HEK293 (cell line): ENCODE data around the gene KIRREL3.

ENCODE experiments used
- CTCF ChIA-PET: fragments of 350-600 bp; formaldehyde crosslinking; extraction: SDS; loops from one replicate; lab custom pipeline; 2021; ENCODE audit warnings: antibody characterized with exemption; lab: Yijun Ruan, JAX
- POLR2A ChIA-PET: fragments of 300-600 bp; formaldehyde crosslinking; extraction: SDS; loops from one replicate; lab custom pipeline; 2020; ENCODE audit warnings: antibody characterized with exemption, inconsistent platforms; lab: Yijun Ruan, JAX
- H3K27ac ChIP-seq: fragments of 200-500 bp; sonication (Bioruptor generic); 2 replicates; pipeline ENCODE4 v1.5.1; 2014; ENCODE audit warnings: low read depth, low read length, control low read depth, inconsistent platforms; ENCODE audit errors: extremely low read depth
- H3K36me3 ChIP-seq, 2 experiments: fragments of 200-500 bp in 1 of 2; sonication (Bioruptor generic) in 1 of 2; 1 replicate in 1 of 2; 2 replicates in 1 of 2; pipeline ENCODE4 v1.5.1; 2014 to 2017; ENCODE audit warnings: inconsistent platforms in 2 of 2, low read length in 2 of 2; ENCODE audit not compliant: control insufficient read depth in 2 of 2, insufficient read depth in 1 of 2
- H3K4me1 ChIP-seq: fragments of 200-500 bp; sonication (Bioruptor generic); 2 replicates; pipeline ENCODE4 v1.5.1; 2014; ENCODE audit warnings: mild to moderate bottlenecking, low read length, inconsistent platforms; ENCODE audit not compliant: control insufficient read depth, insufficient read depth
- H3K4me3 ChIP-seq: 2 replicates; pipeline ENCODE4 v1.5.1; 2011; ENCODE audit warnings: low read depth, mild to moderate bottlenecking, control low read depth, low read length, moderate library complexity
- H3K9me3 ChIP-seq: fragments of 200-500 bp; sonication (Bioruptor generic); 2 replicates; pipeline ENCODE4 v1.5.1; 2014; ENCODE audit warnings: low read depth, low read length, inconsistent platforms; ENCODE audit not compliant: control insufficient read depth, insufficient read depth
- EGR2 ChIP-seq: fragments of 450-650 bp; formaldehyde crosslinking; IDR thresholded peaks from 2 replicates; pipeline ENCODE4 v1.5.1; 2016; ENCODE audit warnings: low read depth, missing biosample characterization, missing genetic modification characterization
- KLF1 ChIP-seq: fragments of 450-650 bp; formaldehyde crosslinking; IDR thresholded peaks from 2 replicates; pipeline ENCODE4 v1.5.1; 2016; ENCODE audit warnings: missing biosample characterization, missing genetic modification characterization
- SCRT2 ChIP-seq: fragments of 450-650 bp; formaldehyde crosslinking; IDR thresholded peaks from 2 replicates; pipeline ENCODE4 v1.5.1; 2016; ENCODE audit warnings: missing biosample characterization, missing genetic modification characterization
- WT1 ChIP-seq: fragments of 450-650 bp; formaldehyde crosslinking; IDR thresholded peaks from 2 replicates; pipeline ENCODE4 v1.5.1; 2016; ENCODE audit warnings: missing biosample characterization, missing genetic modification characterization
- ZFP3 ChIP-seq: fragments of 450-650 bp; formaldehyde crosslinking; IDR thresholded peaks from 2 replicates; pipeline ENCODE4 v1.5.1; 2016; ENCODE audit warnings: low read depth, missing biosample characterization, missing genetic modification characterization
- ZNF146 ChIP-seq: fragments of 450-650 bp; formaldehyde crosslinking; IDR thresholded peaks from 2 replicates; pipeline ENCODE4 v1.5.1; 2016; ENCODE audit warnings: missing biosample characterization, missing genetic modification characterization
- ZNF214 ChIP-seq: fragments of 450-650 bp; formaldehyde crosslinking; IDR thresholded peaks from 2 replicates; pipeline ENCODE4 v1.5.1; 2017; ENCODE audit warnings: missing biosample characterization, mild to moderate bottlenecking, missing genetic modification characterization, borderline replicate concordance
- ZNF24 ChIP-seq: fragments of 450-650 bp; formaldehyde crosslinking; IDR thresholded peaks from 2 replicates; pipeline ENCODE4 v1.5.1; 2016; ENCODE audit warnings: missing biosample characterization, missing genetic modification characterization
- ZNF488 ChIP-seq: fragments of 450-650 bp; formaldehyde crosslinking; IDR thresholded peaks from 2 replicates; pipeline ENCODE4 v1.5.1; 2016; ENCODE audit warnings: missing biosample characterization, missing genetic modification characterization
- ZNF561 ChIP-seq: fragments of 450-650 bp; IDR thresholded peaks from 2 replicates; pipeline ENCODE4 v1.5.1; 2018; ENCODE audit warnings: missing biosample characterization, missing genetic modification characterization, borderline replicate concordance
- ZNF624 ChIP-seq: fragments of 450-650 bp; formaldehyde crosslinking; IDR thresholded peaks from 2 replicates; pipeline ENCODE4 v1.5.1; 2017; ENCODE audit warnings: missing biosample characterization, missing genetic modification characterization
- ZNF626 ChIP-seq: fragments of 450-650 bp; sonication (Bioruptor Pico); formaldehyde crosslinking; IDR thresholded peaks from 2 replicates; pipeline ENCODE4 v1.5.1; 2018; ENCODE audit warnings: missing biosample characterization, missing genetic modification characterization, inconsistent platforms
- ZNF629 ChIP-seq: fragments of 450-650 bp; formaldehyde crosslinking; IDR thresholded peaks from 2 replicates; pipeline ENCODE4 v1.5.1; 2017; ENCODE audit warnings: missing biosample characterization, missing genetic modification characterization
- ZSCAN4 ChIP-seq: fragments of 450-650 bp; formaldehyde crosslinking; IDR thresholded peaks from 2 replicates; pipeline ENCODE4 v1.5.1; 2017; ENCODE audit warnings: missing biosample characterization, missing genetic modification characterization
- TF ChIP-seq, protein P1 (sequence below): fragments of 450-650 bp; formaldehyde crosslinking; IDR thresholded peaks from 2 replicates; pipeline ENCODE4 v1.5.1; 2016; ENCODE audit warnings: missing biosample characterization, missing genetic modification characterization
- TF ChIP-seq, protein P2 (sequence below): fragments of 450-650 bp; formaldehyde crosslinking; IDR thresholded peaks from 2 replicates; pipeline ENCODE4 v1.5.1; 2016; ENCODE audit warnings: missing biosample characterization, missing genetic modification characterization, borderline replicate concordance

The KIRREL3 gene

DNA sequence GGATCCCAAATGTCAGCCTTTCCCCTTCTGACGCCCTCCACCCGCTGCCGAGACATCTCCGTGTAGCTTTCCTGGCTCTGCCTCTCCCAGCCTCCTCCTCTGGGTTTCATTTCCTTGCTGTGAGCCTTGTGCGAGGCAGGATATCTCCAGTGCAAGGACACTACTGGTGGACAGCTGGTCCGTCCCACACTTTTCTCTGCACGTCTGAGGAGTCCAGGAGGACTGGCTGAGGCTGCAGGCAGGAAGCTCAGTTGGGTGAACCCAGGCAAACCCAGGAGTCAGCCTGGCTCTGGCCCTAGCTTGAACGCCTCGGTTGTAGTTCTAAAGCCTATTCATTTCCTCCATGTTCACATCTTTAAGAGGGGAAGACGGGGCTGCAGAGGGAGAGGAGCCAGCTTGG is 499.6 kb downstream of the KIRREL3 start:
- no peaks in the 10 kb centered on the region for H3K36me3 ChIP-seq
- no peaks in the 10 kb centered on the region for H3K9me3 ChIP-seq
- TF ChIP-seq KLF1: no peak
- TF ChIP-seq ZNF488 (tag by site-specific recombination): no peak
- no peak for TF ChIP-seq ZNF629 (tag by site-specific recombination)
- no peak for TF ChIP-seq WT1
- no peak for TF ChIP-seq ZNF561
- no peak for TF ChIP-seq EGR2 (tag by site-specific recombination)
- no peak for TF ChIP-seq ZNF626 (tag by site-specific recombination)
- TF ChIP-seq ZNF146 (tag by site-specific recombination): no peak
- no peak for TF ChIP-seq ZNF24 (tag by site-specific recombination)
- TF ChIP-seq, protein P1, sequence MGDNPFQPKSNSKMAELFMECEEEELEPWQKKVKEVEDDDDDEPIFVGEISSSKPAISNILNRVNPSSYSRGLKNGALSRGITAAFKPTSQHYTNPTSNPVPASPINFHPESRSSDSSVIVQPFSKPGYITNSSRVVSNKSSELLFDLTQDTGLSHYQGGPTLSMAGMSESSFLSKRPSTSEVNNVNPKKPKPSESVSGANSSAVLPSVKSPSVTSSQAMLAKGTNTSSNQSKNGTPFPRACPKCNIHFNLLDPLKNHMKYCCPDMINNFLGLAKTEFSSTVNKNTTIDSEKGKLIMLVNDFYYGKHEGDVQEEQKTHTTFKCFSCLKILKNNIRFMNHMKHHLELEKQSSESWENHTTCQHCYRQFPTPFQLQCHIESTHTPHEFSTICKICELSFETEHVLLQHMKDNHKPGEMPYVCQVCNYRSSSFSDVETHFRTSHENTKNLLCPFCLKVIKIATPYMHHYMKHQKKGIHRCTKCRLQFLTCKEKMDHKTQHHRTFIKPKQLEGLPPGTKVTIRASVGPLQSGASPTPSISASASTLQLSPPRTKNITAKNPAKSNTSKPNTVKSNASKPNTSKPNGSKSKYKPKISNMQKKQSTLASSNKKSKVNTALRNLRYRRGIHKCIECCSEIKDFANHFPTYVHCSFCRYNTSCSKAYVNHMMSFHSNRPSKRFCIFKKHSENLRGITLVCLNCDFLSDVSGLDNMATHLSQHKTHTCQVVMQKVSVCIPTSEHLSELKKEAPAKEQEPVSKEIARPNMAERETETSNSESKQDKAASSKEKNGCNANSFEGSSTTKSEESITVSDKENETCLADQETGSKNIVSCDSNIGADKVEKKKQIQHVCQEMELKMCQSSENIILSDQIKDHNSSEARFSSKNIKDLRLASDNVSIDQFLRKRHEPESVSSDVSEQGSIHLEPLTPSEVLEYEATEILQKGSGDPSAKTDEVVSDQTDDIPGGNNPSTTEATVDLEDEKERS: no peak
- TF ChIP-seq ZFP3 (tag by site-specific recombination): no peak
- no peak for TF ChIP-seq ZNF624 (tag by site-specific recombination)
- no peak overlapping the region for H3K27ac ChIP-seq
- H3K4me1 ChIP-seq: no peaks in the 10 kb centered on the region
- ChIA-PET CTCF (interaction anchor here (0.5 to 1.5 kb wide), 3 partner anchors 21 to 1671 kb away, joined by 3 to 10 read pairs (median 6); no protein-coding TSS in a partner anchor), POLR2A (no interaction called here)
- H3K4me3 ChIP-seq: no peak overlapping the region

DNA sequence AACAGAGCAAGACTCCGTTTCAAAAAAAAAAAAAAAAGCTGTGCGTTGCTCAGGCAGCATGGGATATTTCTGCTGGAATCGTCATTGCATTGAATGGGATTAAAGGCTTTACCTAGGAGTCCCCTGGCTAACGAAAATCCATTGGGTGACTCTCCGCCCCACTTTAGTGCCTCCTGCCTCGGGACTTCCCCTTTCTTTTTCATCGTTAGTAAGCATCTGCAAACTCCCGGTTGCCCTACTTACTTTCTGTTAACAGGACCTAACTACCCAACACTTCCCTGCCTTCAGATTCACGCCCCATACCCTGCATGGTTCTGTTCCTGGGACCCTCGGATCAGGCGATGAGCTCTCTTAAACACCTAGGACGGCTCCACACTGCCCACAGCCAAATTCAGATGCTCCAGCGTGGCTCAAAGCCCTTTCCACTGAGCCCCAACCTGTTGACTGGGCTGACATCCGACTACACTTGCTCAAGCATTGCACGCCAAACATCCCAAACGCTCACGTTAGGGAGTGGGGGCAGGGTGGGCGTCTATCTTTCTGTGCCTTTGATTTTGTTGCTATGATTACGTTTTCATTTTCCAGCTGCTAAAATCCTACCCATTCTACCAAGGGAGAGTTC is 501.3 kb downstream of the KIRREL3 start:
- H3K36me3 ChIP-seq: no peaks in the 10 kb centered on the region
- peak; percentile 59 for TF ChIP-seq SCRT2 (tag by site-specific recombination)
- TF ChIP-seq, protein P1: no peak
- TF ChIP-seq, all 188 proteins: peak for 1
- Histone ChIP-seq H3K27ac (no peak overlapping the region), H3K4me3 (no peak overlapping the region), H3K4me1 (no peaks in the 10 kb centered on the region), H3K9me3 (no peaks in the 10 kb centered on the region)
- CTCF ChIA-PET: interaction anchor here (0.6 to 3.1 kb wide), 3 partner anchors 17 to 74 kb away, joined by 3 to 16 read pairs (median 3); no protein-coding TSS in a partner anchor
- POLR2A ChIA-PET: no interaction called here

DNA sequence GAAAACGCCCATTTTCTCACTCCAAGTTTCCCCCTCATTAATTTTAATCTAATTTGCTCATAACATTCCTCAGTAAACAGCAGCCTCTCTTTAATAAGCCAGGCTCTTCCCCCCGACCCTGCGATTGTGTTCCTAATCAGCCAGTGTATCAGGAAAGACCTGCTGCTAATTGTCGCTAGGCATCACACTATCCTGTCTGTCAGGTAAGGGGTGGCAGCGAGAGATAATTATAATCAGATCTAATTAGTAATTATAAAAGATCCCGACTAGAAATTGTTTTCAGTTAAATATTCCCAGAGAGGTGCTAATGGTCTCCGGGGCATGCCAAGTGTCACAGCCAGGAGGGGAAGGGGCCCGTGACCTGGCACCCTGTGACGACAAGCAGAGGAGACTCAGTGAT is 502.3 kb downstream of the KIRREL3 start:
- H3K9me3 ChIP-seq: no peaks in the 10 kb centered on the region
- no peak overlapping the region for H3K4me3 ChIP-seq
- TF ChIP-seq ZSCAN4 (no peak), ZNF214 (no peak)
- TF ChIP-seq, protein P2, sequence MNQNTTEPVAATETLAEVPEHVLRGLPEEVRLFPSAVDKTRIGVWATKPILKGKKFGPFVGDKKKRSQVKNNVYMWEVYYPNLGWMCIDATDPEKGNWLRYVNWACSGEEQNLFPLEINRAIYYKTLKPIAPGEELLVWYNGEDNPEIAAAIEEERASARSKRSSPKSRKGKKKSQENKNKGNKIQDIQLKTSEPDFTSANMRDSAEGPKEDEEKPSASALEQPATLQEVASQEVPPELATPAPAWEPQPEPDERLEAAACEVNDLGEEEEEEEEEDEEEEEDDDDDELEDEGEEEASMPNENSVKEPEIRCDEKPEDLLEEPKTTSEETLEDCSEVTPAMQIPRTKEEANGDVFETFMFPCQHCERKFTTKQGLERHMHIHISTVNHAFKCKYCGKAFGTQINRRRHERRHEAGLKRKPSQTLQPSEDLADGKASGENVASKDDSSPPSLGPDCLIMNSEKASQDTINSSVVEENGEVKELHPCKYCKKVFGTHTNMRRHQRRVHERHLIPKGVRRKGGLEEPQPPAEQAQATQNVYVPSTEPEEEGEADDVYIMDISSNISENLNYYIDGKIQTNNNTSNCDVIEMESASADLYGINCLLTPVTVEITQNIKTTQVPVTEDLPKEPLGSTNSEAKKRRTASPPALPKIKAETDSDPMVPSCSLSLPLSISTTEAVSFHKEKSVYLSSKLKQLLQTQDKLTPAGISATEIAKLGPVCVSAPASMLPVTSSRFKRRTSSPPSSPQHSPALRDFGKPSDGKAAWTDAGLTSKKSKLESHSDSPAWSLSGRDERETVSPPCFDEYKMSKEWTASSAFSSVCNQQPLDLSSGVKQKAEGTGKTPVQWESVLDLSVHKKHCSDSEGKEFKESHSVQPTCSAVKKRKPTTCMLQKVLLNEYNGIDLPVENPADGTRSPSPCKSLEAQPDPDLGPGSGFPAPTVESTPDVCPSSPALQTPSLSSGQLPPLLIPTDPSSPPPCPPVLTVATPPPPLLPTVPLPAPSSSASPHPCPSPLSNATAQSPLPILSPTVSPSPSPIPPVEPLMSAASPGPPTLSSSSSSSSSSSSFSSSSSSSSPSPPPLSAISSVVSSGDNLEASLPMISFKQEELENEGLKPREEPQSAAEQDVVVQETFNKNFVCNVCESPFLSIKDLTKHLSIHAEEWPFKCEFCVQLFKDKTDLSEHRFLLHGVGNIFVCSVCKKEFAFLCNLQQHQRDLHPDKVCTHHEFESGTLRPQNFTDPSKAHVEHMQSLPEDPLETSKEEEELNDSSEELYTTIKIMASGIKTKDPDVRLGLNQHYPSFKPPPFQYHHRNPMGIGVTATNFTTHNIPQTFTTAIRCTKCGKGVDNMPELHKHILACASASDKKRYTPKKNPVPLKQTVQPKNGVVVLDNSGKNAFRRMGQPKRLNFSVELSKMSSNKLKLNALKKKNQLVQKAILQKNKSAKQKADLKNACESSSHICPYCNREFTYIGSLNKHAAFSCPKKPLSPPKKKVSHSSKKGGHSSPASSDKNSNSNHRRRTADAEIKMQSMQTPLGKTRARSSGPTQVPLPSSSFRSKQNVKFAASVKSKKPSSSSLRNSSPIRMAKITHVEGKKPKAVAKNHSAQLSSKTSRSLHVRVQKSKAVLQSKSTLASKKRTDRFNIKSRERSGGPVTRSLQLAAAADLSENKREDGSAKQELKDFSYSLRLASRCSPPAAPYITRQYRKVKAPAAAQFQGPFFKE (tag by site-specific recombination): no peak

More for the DNA sequence above, 502.3 kb downstream of the KIRREL3 start:
- ChIA-PET CTCF (interaction anchor here (3.1 kb wide), 1 partner anchor 18 kb away, joined by 16 read pairs; no protein-coding TSS in a partner anchor), POLR2A (interaction anchor here (0.6 kb wide), 1 partner anchor 34 kb away, joined by 4 read pairs; no protein-coding TSS in a partner anchor)
- H3K27ac ChIP-seq: no peak overlapping the region
- H3K4me1 ChIP-seq: no peaks in the 10 kb centered on the region
- H3K36me3 ChIP-seq: no peaks in the 10 kb centered on the region
